Hepatocyte (in vitro differentiated cells): ENCODE measurements around the gene COMP. TPM values are rescaled to one million over a fixed set of nuclear protein-coding genes. Genes with fewer than 3 reads are reported as not detected.

ENCODE experiments used
- DNase-seq: peaks from one replicate; pipeline ENCODE4 v3.0.0-alpha.2; 2016; ENCODE audit warnings: low spot score
- H2AFZ ChIP-seq: fragments of 200-600 bp; sonication (generic); 2 replicates; pipeline ENCODE4 v1.6.0; 2016; ENCODE audit warnings: antibody characterized with exemption, mild to moderate bottlenecking
- H3K27ac ChIP-seq: fragments of 200-600 bp; sonication (generic); 2 replicates; pipeline ENCODE4 v1.5.1; 2016; ENCODE audit warnings: mild to moderate bottlenecking
- H3K27me3 ChIP-seq: fragments of 200-600 bp; sonication (generic); 2 replicates; pipeline ENCODE4 v1.6.1; 2016
- H3K36me3 ChIP-seq: fragments of 200-600 bp; sonication (generic); replicated peaks from 2 replicates; pipeline ENCODE4 v1.5.1; 2016; ENCODE audit warnings: low read depth; ENCODE audit not compliant: insufficient read depth
- H3K4me1 ChIP-seq: fragments of 200-600 bp; sonication (generic); 2 replicates; pipeline ENCODE4 v1.5.1; 2016; ENCODE audit warnings: mild to moderate bottlenecking, moderate library complexity; ENCODE audit not compliant: insufficient read depth
- H3K4me2 ChIP-seq: fragments of 200-600 bp; sonication (generic); 2 replicates; pipeline ENCODE4 v1.6.0; 2016
- H3K4me3 ChIP-seq: fragments of 200-600 bp; sonication (generic); 2 replicates; pipeline ENCODE4 v1.5.1; 2016; ENCODE audit warnings: mild to moderate bottlenecking
- H3K79me2 ChIP-seq: fragments of 200-600 bp; sonication (generic); 2 replicates; pipeline ENCODE4 v1.6.0; 2017; ENCODE audit warnings: mild to moderate bottlenecking
- H3K9me2 ChIP-seq: fragments of 200-600 bp; sonication (generic); replicated peaks from 2 replicates; pipeline ENCODE4 v1.6.0; 2017; ENCODE audit warnings: mild to moderate bottlenecking; ENCODE audit not compliant: insufficient read depth
- H3K9me3 ChIP-seq: fragments of 200-600 bp; sonication (generic); 2 replicates; pipeline ENCODE4 v1.5.1; 2016; ENCODE audit warnings: low read depth, mild to moderate bottlenecking
- H4K20me1 ChIP-seq: fragments of 200-600 bp; sonication (generic); 2 replicates; pipeline ENCODE4 v1.6.0; 2016; ENCODE audit warnings: mild to moderate bottlenecking; ENCODE audit not compliant: insufficient read depth, poor library complexity, severe bottlenecking
- EZH2 ChIP-seq: fragments of 200-600 bp; sonication (generic); IDR thresholded peaks from 2 replicates; pipeline ENCODE4 v1.6.1; 2016; ENCODE audit warnings: antibody characterized with exemption, mild to moderate bottlenecking, borderline replicate concordance
- EZH2phosphoT487 ChIP-seq: fragments of 200-600 bp; sonication (generic); IDR thresholded peaks from one replicate; pipeline ENCODE4 v1.6.1; 2018; ENCODE audit warnings: antibody characterized with exemption, mild to moderate bottlenecking, low read depth, moderate library complexity; ENCODE audit not compliant: unreplicated experiment, severe bottlenecking
- WGBS: methylation state at CpG from one replicate; pipeline ENCODE4 v1.1.6; 2016; ENCODE audit warnings: low lambda C conversion rate; ENCODE audit errors: missing lambda C conversion rate; 5-methylcytosine and 5-hydroxymethylcytosine counted together
- polyA plus RNA-seq: library from polyadenylated mRNA; unstranded; fragments of >200 nt; fragmentation: Nextera tagmentation; extraction: Ambion mirVana; gene quantifications from 2 replicates; pipeline ENCODE4 v1.2.1, GENCODE V29; 2016
- total RNA-seq: library from RNA; depleted of rRNA; stranded (reverse); fragments of >200 nt; gene quantifications from 2 replicates; pipeline ENCODE4 v1.2.3, GENCODE V29; 2014
- TF ChIP-seq, protein P1 (sequence below): fragments of 200-600 bp; sonication (generic); IDR thresholded peaks from 2 replicates; pipeline ENCODE4 v1.5.1; 2016; ENCODE audit warnings: antibody characterized with exemption, mild to moderate bottlenecking; ENCODE audit not compliant: poor library complexity

The COMP gene
- total and polyA plus RNA-seq, 2 experiments from 2014 or later, result 2.8 to 16.3 TPM

DNA sequence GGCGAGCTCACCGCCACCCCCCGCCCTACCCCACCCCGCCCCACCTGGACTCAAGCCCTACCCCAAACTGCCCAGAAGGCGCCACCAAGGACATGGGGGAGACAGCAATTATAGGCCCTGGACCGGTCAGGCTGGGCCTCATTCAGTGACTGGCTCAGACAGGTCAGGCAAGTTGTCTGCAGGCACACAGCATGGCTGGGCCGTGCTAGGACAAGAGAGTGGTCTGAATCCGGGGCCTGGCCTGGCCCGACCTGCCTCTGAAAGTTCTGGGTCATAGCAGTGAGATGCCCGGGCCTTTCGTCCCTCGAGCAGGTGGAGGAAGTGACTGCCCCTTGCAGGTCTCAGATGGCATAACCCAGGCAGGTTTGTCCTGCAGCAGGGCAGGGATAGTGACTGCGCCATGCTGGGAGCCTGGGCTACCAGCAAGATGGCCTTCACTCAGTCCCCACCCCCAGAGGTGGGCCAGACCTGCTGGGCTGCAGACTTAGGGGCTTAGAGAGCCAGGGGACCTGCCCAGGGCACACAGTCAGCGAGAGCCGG is 21.0 kb downstream of the COMP start:
- no peaks in the 10 kb centered on the region for H3K36me3 ChIP-seq
- TF ChIP-seq, protein P1, sequence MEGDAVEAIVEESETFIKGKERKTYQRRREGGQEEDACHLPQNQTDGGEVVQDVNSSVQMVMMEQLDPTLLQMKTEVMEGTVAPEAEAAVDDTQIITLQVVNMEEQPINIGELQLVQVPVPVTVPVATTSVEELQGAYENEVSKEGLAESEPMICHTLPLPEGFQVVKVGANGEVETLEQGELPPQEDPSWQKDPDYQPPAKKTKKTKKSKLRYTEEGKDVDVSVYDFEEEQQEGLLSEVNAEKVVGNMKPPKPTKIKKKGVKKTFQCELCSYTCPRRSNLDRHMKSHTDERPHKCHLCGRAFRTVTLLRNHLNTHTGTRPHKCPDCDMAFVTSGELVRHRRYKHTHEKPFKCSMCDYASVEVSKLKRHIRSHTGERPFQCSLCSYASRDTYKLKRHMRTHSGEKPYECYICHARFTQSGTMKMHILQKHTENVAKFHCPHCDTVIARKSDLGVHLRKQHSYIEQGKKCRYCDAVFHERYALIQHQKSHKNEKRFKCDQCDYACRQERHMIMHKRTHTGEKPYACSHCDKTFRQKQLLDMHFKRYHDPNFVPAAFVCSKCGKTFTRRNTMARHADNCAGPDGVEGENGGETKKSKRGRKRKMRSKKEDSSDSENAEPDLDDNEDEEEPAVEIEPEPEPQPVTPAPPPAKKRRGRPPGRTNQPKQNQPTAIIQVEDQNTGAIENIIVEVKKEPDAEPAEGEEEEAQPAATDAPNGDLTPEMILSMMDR, result no peak
- TF ChIP-seq EZH2phosphoT487, result no peak
- H3K4me2 ChIP-seq, result no peak overlapping the region
- H3K27me3 ChIP-seq, result no peaks in the 10 kb centered on the region
- WGBS, result 92% methylated on average over 13 of the region's 15 CpGs
- no peaks in the 10 kb centered on the region for H3K79me2 ChIP-seq
- no peaks in the 10 kb centered on the region for H4K20me1 ChIP-seq
- no peak overlapping the region for H2AFZ ChIP-seq
- H3K9me2 ChIP-seq, result no peaks in the 10 kb centered on the region
- H3K9me3 ChIP-seq, result no peaks in the 10 kb centered on the region
- no peak for DNase-seq
- H3K27ac ChIP-seq, result no peak overlapping the region
- no peaks in the 10 kb centered on the region for H3K4me1 ChIP-seq
- H3K4me3 ChIP-seq, result no peak overlapping the region

DNA sequence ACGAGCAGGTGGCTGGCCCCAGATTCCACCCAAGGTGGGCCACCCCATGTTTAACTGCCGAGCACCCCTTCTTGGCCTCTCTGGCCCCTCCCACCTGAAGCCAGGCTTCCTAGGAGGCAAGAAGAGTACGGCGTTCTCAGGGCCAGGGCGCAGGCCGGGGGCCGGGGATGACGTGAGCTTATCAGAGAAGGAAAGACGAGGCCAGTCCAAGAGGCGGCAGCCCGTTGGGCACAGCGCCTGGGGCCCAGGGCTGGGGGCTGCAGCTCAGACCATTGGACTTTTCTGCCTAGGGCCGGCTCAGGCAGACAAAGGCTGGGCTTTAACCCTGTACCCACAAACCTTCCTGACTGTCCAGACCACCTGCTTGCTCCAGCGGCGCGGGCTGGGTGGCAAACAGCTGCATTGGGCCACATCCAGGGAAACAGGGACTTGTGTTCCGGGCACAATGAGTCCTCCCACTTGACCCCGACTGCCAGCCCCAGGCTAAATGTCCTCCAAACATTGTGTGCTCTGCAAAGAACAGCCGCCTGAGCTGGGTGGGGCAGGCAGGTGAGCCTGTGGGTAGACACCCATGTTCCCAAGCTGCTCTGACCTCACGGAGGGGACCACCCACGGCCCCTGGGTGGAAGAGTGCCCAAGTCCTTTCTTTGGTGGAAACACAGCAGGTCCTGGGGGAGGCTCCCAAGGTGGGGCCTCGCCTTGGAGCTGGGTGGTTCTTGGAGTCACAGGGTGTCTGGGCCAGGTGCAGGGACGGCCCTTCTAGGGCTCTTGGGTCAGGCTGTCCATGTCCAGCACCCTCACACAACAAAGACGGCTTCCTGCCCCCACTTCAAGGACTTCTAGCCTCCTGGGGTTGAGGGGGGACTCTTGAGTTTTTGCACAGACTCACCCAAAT is 21.9 kb downstream of the COMP start:
- no peaks in the 10 kb centered on the region for H3K9me3 ChIP-seq
- no peaks in the 10 kb centered on the region for H3K36me3 ChIP-seq
- no peaks in the 10 kb centered on the region for H3K79me2 ChIP-seq
- H3K4me2 ChIP-seq, result no peak overlapping the region
- no peaks in the 10 kb centered on the region for H4K20me1 ChIP-seq
- no peak overlapping the region for H3K4me3 ChIP-seq
- no peaks in the 10 kb centered on the region for H3K27me3 ChIP-seq
- no peak for DNase-seq
- no peak overlapping the region for H3K27ac ChIP-seq
- TF ChIP-seq EZH2phosphoT487 (no peak), EZH2 (no peak)
- TF ChIP-seq, protein P1, result no peak
- no peaks in the 10 kb centered on the region for H3K4me1 ChIP-seq
- 84% methylated on average over 24 of the region's 24 CpGs for WGBS
- no peak overlapping the region for H2AFZ ChIP-seq
- H3K9me2 ChIP-seq, result no peaks in the 10 kb centered on the region

DNA sequence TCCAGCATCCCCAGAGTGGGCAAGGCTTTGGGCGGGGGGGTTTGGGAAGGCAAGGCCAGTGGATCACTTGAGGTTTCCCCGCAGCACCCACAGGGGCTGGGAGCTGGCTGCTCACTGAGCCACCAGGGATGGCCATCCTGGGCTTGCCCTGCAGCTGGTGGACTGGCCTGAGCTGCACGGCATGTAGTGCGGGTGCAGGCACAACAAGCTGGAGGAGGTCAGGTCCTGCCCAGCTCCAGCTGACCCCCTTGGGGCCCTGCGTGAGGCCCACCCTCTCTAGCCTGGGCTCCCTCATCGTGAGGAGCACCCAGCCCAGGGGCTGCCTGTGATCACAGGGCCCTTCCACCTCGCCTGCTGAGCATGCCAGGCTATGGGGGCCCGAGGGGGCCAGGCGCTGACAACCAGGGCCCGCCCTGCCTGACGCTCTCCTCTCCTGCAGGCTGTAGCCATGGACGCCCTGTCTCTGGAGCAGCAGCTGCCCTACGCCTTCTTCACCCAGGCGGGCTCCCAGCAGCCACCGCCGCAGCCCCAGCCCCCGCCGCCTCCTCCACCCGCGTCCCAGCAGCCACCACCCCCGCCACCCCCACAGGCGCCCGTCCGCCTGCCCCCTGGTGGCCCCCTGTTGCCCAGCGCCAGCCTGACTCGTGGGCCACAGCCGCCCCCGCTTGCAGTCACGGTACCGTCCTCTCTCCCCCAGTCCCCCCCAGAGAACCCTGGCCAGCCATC is 22.9 kb downstream of the COMP start:
- Histone ChIP-seq H3K9me2 (no peaks in the 10 kb centered on the region), H3K27ac (no peak overlapping the region), H3K4me2 (no peak overlapping the region), H4K20me1 (no peaks in the 10 kb centered on the region), H2AFZ (no peak overlapping the region), H3K9me3 (no peaks in the 10 kb centered on the region), H3K79me2 (no peaks in the 10 kb centered on the region), H3K27me3 (no peaks in the 10 kb centered on the region), H3K4me1 (peaks cover 2% of the 10 kb centered on the region), H3K4me3 (no peak overlapping the region), H3K36me3 (no peaks in the 10 kb centered on the region)
- DNase-seq, result no peak
- TF ChIP-seq, protein P1, result peak; percentile 11
- no peak for TF ChIP-seq EZH2
- no peak for TF ChIP-seq EZH2phosphoT487
- 78% methylated on average over 17 of the region's 30 CpGs for WGBS
